H9 (cell line): Measurements from ENCODE around the gene CDR2L. TPM values are rescaled to one million over a fixed set of nuclear protein-coding genes. Genes with fewer than 3 reads are reported as not detected.

ENCODE experiments used
- DNase-seq: peaks from one replicate; pipeline ENCODE4 v3.0.0-alpha.2; 2017
- H2AFZ ChIP-seq: one replicate; pipeline ENCODE4 v1.6.1; 2013; ENCODE audit warnings: mild to moderate bottlenecking, low read length, control low read depth, moderate library complexity
- H2AK5ac ChIP-seq: 2 replicates; pipeline ENCODE4 v1.6.1; 2013; ENCODE audit warnings: low read length, control low read depth, mixed read lengths; ENCODE audit not compliant: insufficient read length
- H2BK120ac ChIP-seq: one replicate; pipeline ENCODE4 v1.6.1; 2013; ENCODE audit warnings: low read depth, mild to moderate bottlenecking, low read length, control low read depth, inconsistent platforms; ENCODE audit not compliant: poor library complexity, severe bottlenecking
- H2BK12ac ChIP-seq: 2 replicates; pipeline ENCODE4 v1.6.1; 2013; ENCODE audit warnings: low read length, control low read depth, mixed read lengths, low read depth; ENCODE audit not compliant: insufficient read length
- H2BK15ac ChIP-seq: 2 replicates; pipeline ENCODE4 v1.6.1; 2013; ENCODE audit warnings: low read depth, low read length, control low read depth
- H2BK20ac ChIP-seq: one replicate; pipeline ENCODE4 v1.6.1; 2013; ENCODE audit warnings: low read depth, mild to moderate bottlenecking, low read length, control low read depth, inconsistent platforms; ENCODE audit not compliant: poor library complexity, severe bottlenecking
- H2BK5ac ChIP-seq: 2 replicates; pipeline ENCODE4 v1.6.1; 2013; ENCODE audit warnings: low read length, control low read depth, mixed read lengths; ENCODE audit not compliant: insufficient read length
- H3K14ac ChIP-seq: 2 replicates; pipeline ENCODE4 v1.6.1; 2013; ENCODE audit warnings: low read length, control low read depth; ENCODE audit not compliant: insufficient read depth
- H3K18ac ChIP-seq: 2 replicates; pipeline ENCODE4 v1.6.1; 2013; ENCODE audit warnings: low read depth, mild to moderate bottlenecking, mixed read lengths, low read length, control low read depth; ENCODE audit not compliant: insufficient read length
- H3K23ac ChIP-seq: 2 replicates; pipeline ENCODE4 v1.6.1; 2013; ENCODE audit warnings: low read length, control low read depth, mixed read lengths, low read depth; ENCODE audit not compliant: insufficient read length
- H3K23me2 ChIP-seq: 2 replicates; pipeline ENCODE4 v1.6.1; 2013; ENCODE audit warnings: low read depth, mild to moderate bottlenecking, mixed read lengths, low read length, control low read depth; ENCODE audit not compliant: insufficient read length, poor library complexity, severe bottlenecking
- H3K27ac ChIP-seq: 2 replicates; pipeline ENCODE4 v1.5.1; 2013; ENCODE audit warnings: low read length, control low read depth, mixed read lengths, low read depth; ENCODE audit not compliant: insufficient read length
- H3K27me3 ChIP-seq: 2 replicates; pipeline ENCODE4 v1.6.1; 2013; ENCODE audit warnings: low read length, control low read depth, inconsistent platforms; ENCODE audit not compliant: insufficient read depth
- H3K4ac ChIP-seq: 2 replicates; pipeline ENCODE4 v1.6.1; 2013; ENCODE audit warnings: low read depth, mild to moderate bottlenecking, control low read depth, inconsistent platforms, low read length, moderate library complexity
- H3K4me1 ChIP-seq: 2 replicates; pipeline ENCODE4 v1.6.1; 2013; ENCODE audit warnings: low read length, control low read depth, inconsistent platforms; ENCODE audit not compliant: insufficient read depth
- H3K4me2 ChIP-seq: 2 replicates; pipeline ENCODE4 v1.6.1; 2013; ENCODE audit warnings: low read length, control low read depth, mixed read lengths; ENCODE audit not compliant: insufficient read length, insufficient read depth
- H3K56ac ChIP-seq: 2 replicates; pipeline ENCODE4 v1.6.1; 2013; ENCODE audit warnings: low read depth, mild to moderate bottlenecking, mixed read lengths, low read length, control low read depth; ENCODE audit not compliant: insufficient read length
- H3K79me1 ChIP-seq: 2 replicates; pipeline ENCODE4 v1.6.1; 2013; ENCODE audit warnings: low read depth, mild to moderate bottlenecking, moderate library complexity, low read length, control low read depth, inconsistent platforms; ENCODE audit not compliant: insufficient read depth, poor library complexity, severe bottlenecking
- H3K79me2 ChIP-seq: 2 replicates; pipeline ENCODE4 v1.6.1; 2013; ENCODE audit warnings: low read length, control low read depth, inconsistent platforms; ENCODE audit not compliant: insufficient read depth
- H3K9ac ChIP-seq: 2 replicates; pipeline ENCODE4 v1.6.1; 2013; ENCODE audit warnings: low read length, control low read depth, mixed read lengths; ENCODE audit not compliant: insufficient read length; ENCODE audit errors: extremely low read depth
- H3K9me3 ChIP-seq: one replicate; pipeline ENCODE4 v1.6.1; 2013; ENCODE audit warnings: low read depth, low read length, inconsistent platforms; ENCODE audit not compliant: control insufficient read depth
- H3T11ph ChIP-seq: one replicate; pipeline ENCODE4 v1.6.1; 2013; ENCODE audit warnings: mild to moderate bottlenecking, low read length, control low read depth, inconsistent platforms
- H4K20me1 ChIP-seq: one replicate; pipeline ENCODE4 v1.6.1; 2013; ENCODE audit not compliant: control insufficient read depth, insufficient read length, insufficient read depth
- H4K5ac ChIP-seq: 2 replicates; pipeline ENCODE4 v1.6.1; 2013; ENCODE audit warnings: low read depth, mild to moderate bottlenecking, mixed read lengths, low read length, control low read depth; ENCODE audit not compliant: insufficient read length
- H4K8ac ChIP-seq: replicated peaks from 2 replicates; pipeline ENCODE4 v1.6.1; 2013; ENCODE audit warnings: low read length, control low read depth, mixed read lengths, low read depth; ENCODE audit not compliant: insufficient read length
- H4K91ac ChIP-seq: 2 replicates; pipeline ENCODE4 v1.6.1; 2013; ENCODE audit warnings: low read depth, mild to moderate bottlenecking, moderate library complexity, mixed read lengths, low read length, control low read depth; ENCODE audit not compliant: insufficient read length
- H3K27ac Mint-ChIP-seq, 3 experiments: 2 replicates in 2 of 3; 3 replicates in 1 of 3; pipeline ENCODE4 v1.8.0; 2020 to 2021; ENCODE audit warnings: mixed read lengths in 3 of 3, mild to moderate bottlenecking in 1 of 3, moderate library complexity in 1 of 3
- H3K27me3 Mint-ChIP-seq: 2 replicates; pipeline ENCODE4 v1.8.0; 2021; ENCODE audit warnings: low read depth, mild to moderate bottlenecking, moderate library complexity, mixed read lengths
- H3K36me3 Mint-ChIP-seq, 3 experiments: 2 replicates in 2 of 3; 3 replicates in 1 of 3; pipeline ENCODE4 v1.8.0; 2020 to 2021; ENCODE audit warnings: low read depth in 3 of 3, mixed read lengths in 3 of 3; ENCODE audit not compliant: insufficient read depth in 1 of 3
- H3K4me1 Mint-ChIP-seq, 2 experiments: 2 replicates each; pipeline ENCODE4 v1.8.0; 2020; ENCODE audit warnings: mixed read lengths in 2 of 2
- H3K4me3 Mint-ChIP-seq, 2 experiments: 2 replicates in 1 of 2; 3 replicates in 1 of 2; pipeline ENCODE4 v1.8.0; 2020 to 2021; ENCODE audit warnings: mild to moderate bottlenecking in 2 of 2, mixed read lengths in 2 of 2, moderate library complexity in 1 of 2
- H3K9me3 Mint-ChIP-seq, 2 experiments: 2 replicates in 1 of 2; 3 replicates in 1 of 2; pipeline ENCODE4 v1.8.0; 2020; ENCODE audit warnings: mild to moderate bottlenecking in 2 of 2, mixed read lengths in 2 of 2, moderate library complexity in 1 of 2
- whole genome bisulfite sequencing: extraction: QIAGEN DNeasy Blood & Tissue Kit; methylation state at CpG from one replicate; pipeline ENCODE4 v1.1.7; 2013; ENCODE audit warnings: missing lambda C conversion rate, low lambda C conversion rate, mixed read lengths; ENCODE audit not compliant: insufficient read length; ENCODE audit errors: extremely low coverage; 5-methylcytosine and 5-hydroxymethylcytosine counted together
- total RNA-seq: library from RNA; stranded (reverse); gene quantifications from 2 replicates; pipeline ENCODE4 v1.2.1, GENCODE V29; 2021
- TF ChIP-seq, protein P1 (sequence below): fragments of 200-600 bp; sonication (generic); conservative IDR thresholded peaks from 3 replicates; pipeline ENCODE4 v1.8.0; 2021; ENCODE audit warnings: antibody characterized with exemption, mild to moderate bottlenecking

The CDR2L gene
- total RNA-seq, 1 experiment from 2014 or later: 23.3 TPM

GRCh38 chr17:74998783-74999182, 11.4 kb downstream of the CDR2L start:
- H4K8ac ChIP-seq: no peak overlapping the region
- peaks cover 1% of the 10 kb centered on the region; the same call in 1 of the 2 replicates for H3K79me2 ChIP-seq
- TF ChIP-seq, protein P1, sequence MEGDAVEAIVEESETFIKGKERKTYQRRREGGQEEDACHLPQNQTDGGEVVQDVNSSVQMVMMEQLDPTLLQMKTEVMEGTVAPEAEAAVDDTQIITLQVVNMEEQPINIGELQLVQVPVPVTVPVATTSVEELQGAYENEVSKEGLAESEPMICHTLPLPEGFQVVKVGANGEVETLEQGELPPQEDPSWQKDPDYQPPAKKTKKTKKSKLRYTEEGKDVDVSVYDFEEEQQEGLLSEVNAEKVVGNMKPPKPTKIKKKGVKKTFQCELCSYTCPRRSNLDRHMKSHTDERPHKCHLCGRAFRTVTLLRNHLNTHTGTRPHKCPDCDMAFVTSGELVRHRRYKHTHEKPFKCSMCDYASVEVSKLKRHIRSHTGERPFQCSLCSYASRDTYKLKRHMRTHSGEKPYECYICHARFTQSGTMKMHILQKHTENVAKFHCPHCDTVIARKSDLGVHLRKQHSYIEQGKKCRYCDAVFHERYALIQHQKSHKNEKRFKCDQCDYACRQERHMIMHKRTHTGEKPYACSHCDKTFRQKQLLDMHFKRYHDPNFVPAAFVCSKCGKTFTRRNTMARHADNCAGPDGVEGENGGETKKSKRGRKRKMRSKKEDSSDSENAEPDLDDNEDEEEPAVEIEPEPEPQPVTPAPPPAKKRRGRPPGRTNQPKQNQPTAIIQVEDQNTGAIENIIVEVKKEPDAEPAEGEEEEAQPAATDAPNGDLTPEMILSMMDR: no peak
- Mint-ChIP-seq H3K4me3 (no peak overlapping the region), H3K27me3 (no peaks in the 10 kb centered on the region), H3K36me3 (peaks cover 9 to 33% (median 25%) of the 10 kb centered on the region in 3 experiments; a peak in 6 of 7 replicates), H3K9me3 (no peaks in the 10 kb centered on the region), H3K4me1 (no peaks in the 10 kb centered on the region), H3K27ac (no peak overlapping the region)
- no peak overlapping the region for H2BK20ac ChIP-seq
- H2BK5ac ChIP-seq: no peak overlapping the region
- H4K5ac ChIP-seq: no peak overlapping the region
- H2BK120ac ChIP-seq: no peak overlapping the region
- no peak overlapping the region for H3K9ac ChIP-seq
- H2AFZ ChIP-seq: no peak overlapping the region
- no peak overlapping the region for H3K4ac ChIP-seq
- WGBS: no CpG with 5 or more reads among the region's 6 CpGs
- H2BK15ac ChIP-seq: no peak overlapping the region
- H4K20me1 ChIP-seq: no peaks in the 10 kb centered on the region
- no peak overlapping the region for H2AK5ac ChIP-seq
- DNase-seq: no peak
- H3K9me3 ChIP-seq: no peaks in the 10 kb centered on the region
- H2BK12ac ChIP-seq: no peak overlapping the region
- no peak overlapping the region for H3K56ac ChIP-seq
- H3K23ac ChIP-seq: no peak overlapping the region
- H3K14ac ChIP-seq: no peak overlapping the region
- no peak overlapping the region for H4K91ac ChIP-seq
- H3K27me3 ChIP-seq: no peaks in the 10 kb centered on the region
- H3K23me2 ChIP-seq: no peaks in the 10 kb centered on the region
- H3K4me2 ChIP-seq: no peak overlapping the region
- no peaks in the 10 kb centered on the region for H3K4me1 ChIP-seq
- no peak overlapping the region for H3K18ac ChIP-seq
- H3K27ac ChIP-seq: no peak overlapping the region
- H3K79me1 ChIP-seq: no peaks in the 10 kb centered on the region
- H3T11ph ChIP-seq: no peak overlapping the region
